ENCODE data around the gene FBXL7. TPM values are rescaled to one million over a fixed set of nuclear protein-coding genes. Genes with fewer than 3 reads are reported as not detected.

The FBXL7 gene
- total and polyA plus RNA-seq, 2 of the 8 experiments (the other 6 are each of a cell fraction or from before 2014, with no cell fraction given), result 17.7 to 17.8 TPM

DNA sequence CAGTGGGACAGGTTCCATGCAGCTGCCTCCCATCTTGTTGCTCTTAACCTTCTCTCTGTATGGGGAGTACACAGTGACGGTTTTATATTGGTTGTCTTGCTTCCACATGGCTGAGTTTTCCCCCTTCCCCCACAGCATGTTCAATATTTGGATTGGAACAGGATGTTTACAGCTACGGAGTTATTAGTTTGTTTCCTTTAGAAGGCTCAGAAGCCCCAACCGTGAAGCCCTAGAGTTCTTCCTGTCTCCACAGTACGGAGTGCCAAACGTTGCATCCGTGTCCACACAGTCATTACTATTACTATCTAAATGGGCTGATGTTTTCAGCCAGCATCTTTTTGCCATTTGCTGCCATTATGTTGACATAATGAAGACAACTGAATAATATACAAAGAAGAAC lies 402.1 kb downstream of the FBXL7 start:
- Histone ChIP-seq H2BK5ac (ENCODE audit: low read depth, low read length) (no peak overlapping the region), H3K36me3 (ENCODE audit: control insufficient read depth in 2 of 4, insufficient read depth in 4 of 4, low read length in 3 of 4) (no peaks in the 10 kb centered on the region; a peak in 2 of 8 replicates), H3K18ac (ENCODE audit: extremely low read depth, low read length) (no peak overlapping the region), H2BK20ac (ENCODE audit: low read length) (no peak overlapping the region), H4K20me1 (replicated peaks in 1 of 2; ENCODE audit: control insufficient read depth in 1 of 2, insufficient read depth in 2 of 2, low read length in 2 of 2) (no peaks in the 10 kb centered on the region), H2BK12ac (ENCODE audit: low read depth, low read length) (no peak overlapping the region), H3K79me2 (ENCODE audit: control insufficient read depth in 1 of 2, insufficient read depth in 2 of 2, low read length in 2 of 2) (no peaks in the 10 kb centered on the region), H3K9ac (replicated peaks in 1 of 4; ENCODE audit: extremely low read depth in 1 of 4, low read depth in 3 of 4, low read length in 3 of 4) (no peak overlapping the region), H2AK5ac (ENCODE audit: low read depth, low read length) (no peak overlapping the region), H3K27ac (ENCODE audit: low read depth, low read length) (no peak overlapping the region), H4K91ac (replicated peaks; ENCODE audit: insufficient read length, low read length) (no peak overlapping the region), H3K23ac (ENCODE audit: insufficient read length) (no peak overlapping the region), H2BK15ac (ENCODE audit: low read length) (no peak overlapping the region), H4K5ac (ENCODE audit: insufficient read length, low read depth, low read length) (no peak overlapping the region), H3K9me3 (ENCODE audit: insufficient read depth in 2 of 2, low read depth in 1 of 2, low read length in 1 of 2) (no peaks in the 10 kb centered on the region), H3K56ac (replicated peaks; ENCODE audit: insufficient read length, low read depth, low read length) (no peak overlapping the region), H3K4me2 (ENCODE audit: insufficient read depth in 1 of 2, low read depth in 2 of 2, low read length in 2 of 2) (no peak overlapping the region), H3K4me3 (ENCODE audit: extremely low read depth in 1 of 4, insufficient read depth in 2 of 4, low read depth in 3 of 4, low read length in 4 of 4) (no peak overlapping the region), H3K4me1 (replicated peaks in 1 of 4; ENCODE audit: control insufficient read depth in 3 of 4, insufficient read depth in 4 of 4, low read length in 3 of 4) (no peaks in the 10 kb centered on the region), H2AFZ (ENCODE audit: low read length) (no peak overlapping the region), H3K79me1 (ENCODE audit: low read depth, low read length) (no peaks in the 10 kb centered on the region), H3K27me3 (replicated peaks in 1 of 4; ENCODE audit: control insufficient read depth in 3 of 4, extremely low read depth in 1 of 4, insufficient read depth in 3 of 4, low read length in 3 of 4) (no peaks in the 10 kb centered on the region), H4K8ac (ENCODE audit: extremely low read depth, insufficient read depth, low read length) (no peak overlapping the region), H3K23me2 (ENCODE audit: low read depth, low read length) (no peaks in the 10 kb centered on the region), H3K4ac (replicated peaks; ENCODE audit: insufficient read length, low read depth, low read length) (no peak overlapping the region), H3K14ac (ENCODE audit: insufficient read length) (no peak overlapping the region), H2BK120ac (replicated peaks; ENCODE audit: low read depth, low read length) (no peak overlapping the region)
- 84% methylated on average over 6 of the region's 6 CpGs; no CpG with 5 or more reads in 1 of the 2 experiments for WGBS, 2 experiments (ENCODE audit: extremely low coverage in 1 of 2, insufficient coverage in 1 of 2, insufficient read length in 1 of 2, insufficient replicate concordance in 2 of 2, low coverage in 1 of 2, low lambda C conversion rate in 2 of 2, missing lambda C conversion rate in 1 of 2)
- DNase-seq (ENCODE audit: low read depth in 1 of 2, low spot score in 2 of 2), result no peak
- ChIA-PET POLR2A (ENCODE audit: partially characterized antibody) (no interaction called here), CTCF (ENCODE audit: partially characterized antibody) (no interaction called here)
- no peak for FAIRE-seq
- TF ChIP-seq FOSL1 (IDR thresholded peaks at IDR 0.05; ENCODE audit: insufficient read depth, low read depth, low read length) (no peak), SP1 (IDR thresholded peaks at IDR 0.05; ENCODE audit: low read depth, low read length) (no peak), NRF1 (IDR thresholded peaks at IDR 0.05; ENCODE audit: low read depth, low read length) (no peak), POLR2AphosphoS5 (IDR thresholded peaks at IDR 0.05; ENCODE audit: low read depth, low read length) (no peak), HDAC2 (IDR thresholded peaks at IDR 0.05; ENCODE audit: borderline replicate concordance in 1 of 2, low read depth in 2 of 2, low read length in 2 of 2) (no peak), KDM4A (IDR thresholded peaks at IDR 0.05; ENCODE audit: low read depth, low read length, severe bottlenecking) (no peak), POLR2A (IDR thresholded peaks at IDR 0.05; ENCODE audit: control extremely low read depth in 1 of 2, low read depth in 2 of 2, low read length in 2 of 2) (no peak), YY1 (IDR thresholded peaks at IDR 0.05; ENCODE audit: low read depth, low read length) (no peak), PHF8 (conservative IDR thresholded peaks at IDR 0.05; ENCODE audit: low read depth, low read length) (no peak), RAD21 (IDR thresholded peaks at IDR 0.05 in 1 of 2, conservative IDR thresholded peaks at IDR 0.05 in 1 of 2; ENCODE audit: low read depth in 2 of 2, low read length in 2 of 2) (no peak), GABPA (IDR thresholded peaks at IDR 0.05; ENCODE audit: borderline replicate concordance, insufficient read depth, low read length) (no peak), EGR1 (IDR thresholded peaks at IDR 0.05; ENCODE audit: borderline replicate concordance, low read depth, low read length) (no peak), KDM1A (IDR thresholded peaks at IDR 0.05; ENCODE audit: borderline replicate concordance, low read length) (no peak)
- TF ChIP-seq, protein P1, sequence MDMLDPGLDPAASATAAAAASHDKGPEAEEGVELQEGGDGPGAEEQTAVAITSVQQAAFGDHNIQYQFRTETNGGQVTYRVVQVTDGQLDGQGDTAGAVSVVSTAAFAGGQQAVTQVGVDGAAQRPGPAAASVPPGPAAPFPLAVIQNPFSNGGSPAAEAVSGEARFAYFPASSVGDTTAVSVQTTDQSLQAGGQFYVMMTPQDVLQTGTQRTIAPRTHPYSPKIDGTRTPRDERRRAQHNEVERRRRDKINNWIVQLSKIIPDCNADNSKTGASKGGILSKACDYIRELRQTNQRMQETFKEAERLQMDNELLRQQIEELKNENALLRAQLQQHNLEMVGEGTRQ (IDR thresholded peaks at IDR 0.05; ENCODE audit: low read length), result no peak

Data from H1 (cell line).